Measurements from ENCODE around the gene ACY1. TPM values are rescaled to one million over a fixed set of nuclear protein-coding genes. Genes with fewer than 3 reads are reported as not detected.

Gene ACY1
- total and polyA plus RNA-seq, 4 donors = 69.5 to 274 (median 238) TPM

- no peak overlapping the region for H3K27ac ChIP-seq (ENCODE audit: low read depth in 1 of 2, low read length in 2 of 2)
- 69% methylated on average over 16 of the region's 16 CpGs for WGBS
- TF ChIP-seq NR2F2 (IDR thresholded peaks at IDR 0.05) (no peak), REST (IDR thresholded peaks at IDR 0.05) (no peak), CTCF (IDR thresholded peaks at IDR 0.05; ENCODE audit: low read depth, low read length, missing input control) (peak; percentile 17), HNF4A (conservative IDR thresholded peaks at IDR 0.05) (no peak), RAD21 (IDR thresholded peaks at IDR 0.05) (peak; percentile 65 to 77), TAF1 (conservative IDR thresholded peaks at IDR 0.05) (no peak)
- no peaks in the 10 kb centered on the region for H3K36me3 ChIP-seq (ENCODE audit: control insufficient read depth in 4 of 4, insufficient read depth in 3 of 4, low read depth in 1 of 4, low read length in 3 of 4)
- H3K4me1 ChIP-seq (ENCODE audit: control insufficient read depth in 4 of 4, insufficient read depth in 4 of 4, low read length in 3 of 4) = peaks cover 0 to 18% (median 1%) of the 10 kb centered on the region in 4 donors
- DNase-seq (ENCODE audit: low spot score) = no peak
- no peak overlapping the region for H3K9ac ChIP-seq (ENCODE audit: low read depth in 1 of 2, low read length in 2 of 2)
- no peaks in the 10 kb centered on the region for H3K9me3 ChIP-seq (ENCODE audit: control insufficient read depth in 4 of 4, low read length in 3 of 4)
- no peaks in the 10 kb centered on the region for H3K27me3 ChIP-seq (ENCODE audit: control insufficient read depth in 4 of 4, insufficient read depth in 4 of 4, low read length in 3 of 4)
- no peak overlapping the region for H3K4me3 ChIP-seq (ENCODE audit: low read depth in 1 of 3, low read length in 3 of 3)
Observed at GRCh38 chr3:52004163-52004787, 20.9 kb downstream of the ACY1 start.

- Histone ChIP-seq H3K4me3 (ENCODE audit: low read depth in 1 of 3, low read length in 3 of 3) (no peak overlapping the region), H3K9ac (ENCODE audit: low read depth in 1 of 2, low read length in 2 of 2) (no peak overlapping the region), H3K9me3 (ENCODE audit: control insufficient read depth in 4 of 4, low read length in 3 of 4) (no peaks in the 10 kb centered on the region), H3K27me3 (ENCODE audit: control insufficient read depth in 4 of 4, insufficient read depth in 4 of 4, low read length in 3 of 4) (no peaks in the 10 kb centered on the region), H3K36me3 (ENCODE audit: control insufficient read depth in 4 of 4, insufficient read depth in 3 of 4, low read depth in 1 of 4, low read length in 3 of 4) (no peaks in the 10 kb centered on the region), H3K4me1 (ENCODE audit: control insufficient read depth in 4 of 4, insufficient read depth in 4 of 4, low read length in 3 of 4) (peaks cover 0 to 18% (median 1%) of the 10 kb centered on the region in 4 donors), H3K27ac (ENCODE audit: low read depth in 1 of 2, low read length in 2 of 2) (no peak overlapping the region)
- DNase-seq (ENCODE audit: low spot score) = no peak
- 85% methylated on average over 4 of the region's 4 CpGs for WGBS
- TF ChIP-seq EGR1 (IDR thresholded peaks at IDR 0.05; ENCODE audit: low read depth in 2 of 2) = no peak
- TF ChIP-seq FOXA2 (IDR thresholded peaks at IDR 0.05) = no peak
- no peak for TF ChIP-seq REST (IDR thresholded peaks at IDR 0.05)
- no peak for TF ChIP-seq HNF4G (IDR thresholded peaks at IDR 0.05)
- no peak for TF ChIP-seq CTCF (IDR thresholded peaks at IDR 0.05; ENCODE audit: low read depth, low read length, missing input control)
- no peak for TF ChIP-seq NR2F2 (IDR thresholded peaks at IDR 0.05)
- TF ChIP-seq FOXA1 (IDR thresholded peaks at IDR 0.05) = no peak
Observed at GRCh38 chr3:52004906-52005395, 21.6 kb downstream of the ACY1 start.
